Measurements from ENCODE around the gene THSD8. TPM values are rescaled to one million over a fixed set of nuclear protein-coding genes. Genes with fewer than 3 reads are reported as not detected.
"Not testable (repeated sequence)": the region's sequence is repeated elsewhere in the genome, so short reads cannot be mapped to it uniquely, and the experiment has no call there.

The THSD8 gene
- total RNA-seq, 1 experiment from 2014 or later = not detected

DNA sequence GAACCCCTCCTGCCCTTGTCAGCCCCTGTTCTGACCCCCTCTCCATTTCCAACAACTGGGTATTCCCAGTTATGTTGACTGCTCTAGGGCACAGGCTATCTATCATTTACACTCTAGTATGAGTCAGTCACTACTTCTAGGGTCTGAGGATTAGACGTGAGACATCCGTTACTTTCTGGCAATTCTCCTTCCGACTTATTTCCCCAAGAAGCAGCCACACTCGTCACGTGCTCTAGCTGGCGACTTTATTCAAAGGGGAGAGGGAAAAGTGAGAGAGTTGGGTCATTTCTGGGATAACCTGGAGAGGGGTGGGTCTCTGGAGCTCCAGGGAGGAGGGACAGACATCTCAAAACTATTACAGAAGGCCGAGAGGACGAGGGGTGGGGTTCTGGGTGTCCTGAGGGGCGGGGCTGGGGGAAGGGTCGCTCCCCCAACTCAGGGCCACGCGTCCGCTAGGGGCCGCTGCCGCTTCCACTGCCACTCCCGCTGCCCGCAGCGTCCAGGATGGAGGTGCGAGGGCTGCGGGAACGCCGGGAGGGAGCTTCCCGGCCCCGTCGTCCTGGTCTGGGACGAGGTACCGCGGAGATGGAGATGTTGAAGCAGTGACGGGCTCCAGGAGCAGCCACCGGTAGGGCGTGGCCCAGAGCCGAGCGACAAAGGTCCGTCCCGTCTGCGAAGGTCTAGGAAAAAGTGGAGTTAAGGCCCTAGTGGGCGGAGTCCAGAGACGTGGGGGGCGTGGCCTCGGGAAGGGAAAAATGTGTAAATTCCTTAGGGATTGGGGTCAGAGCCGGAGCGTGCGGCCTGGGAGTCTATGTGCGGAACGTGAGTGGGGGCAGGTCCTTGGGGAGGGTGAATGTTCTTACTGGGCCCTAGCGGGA is 23.6 kb downstream of the THSD8 start:
- DNase-seq (ENCODE audit: low spot score) = peak; percentile 40

DNA sequence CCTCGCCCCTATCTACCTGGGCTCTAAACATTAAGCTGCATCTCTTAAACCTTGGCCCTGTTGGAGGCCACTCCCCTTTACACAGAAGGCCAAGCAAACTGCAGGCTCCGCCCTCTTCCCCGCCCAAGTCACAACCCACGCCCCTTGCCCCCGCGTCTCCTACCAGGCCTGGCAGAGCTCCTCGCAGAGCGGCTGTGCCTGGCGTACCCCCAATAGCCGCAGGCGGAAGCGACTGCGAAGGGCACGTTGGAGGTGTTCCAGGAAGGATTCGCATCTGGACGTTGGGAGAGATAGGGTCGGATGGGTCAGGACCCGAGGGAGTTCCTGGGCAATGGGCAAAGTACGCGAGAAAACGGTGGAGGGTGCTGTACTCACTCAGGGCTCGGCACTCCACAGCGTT is 26.6 kb downstream of the THSD8 start:
- no peak for DNase-seq (ENCODE audit: low spot score)

DNA sequence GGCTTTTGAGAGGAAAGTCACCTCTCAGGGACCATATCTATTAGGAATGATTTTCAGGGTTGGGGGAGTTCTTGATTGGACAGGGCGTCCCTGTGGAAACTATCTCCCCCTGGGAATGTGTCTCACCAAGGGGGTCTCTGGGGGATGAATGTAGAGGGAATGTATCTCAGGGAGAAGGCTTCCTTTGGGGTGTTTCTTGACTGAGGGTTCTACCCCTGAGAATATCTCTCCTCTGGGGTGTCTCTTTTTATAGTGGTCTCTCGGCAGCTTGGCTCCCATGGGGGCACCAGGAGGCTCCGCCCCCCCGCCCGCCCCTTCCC is 31.5 kb downstream of the THSD8 start:
- DNase-seq (ENCODE audit: low spot score) = no peak

DNA sequence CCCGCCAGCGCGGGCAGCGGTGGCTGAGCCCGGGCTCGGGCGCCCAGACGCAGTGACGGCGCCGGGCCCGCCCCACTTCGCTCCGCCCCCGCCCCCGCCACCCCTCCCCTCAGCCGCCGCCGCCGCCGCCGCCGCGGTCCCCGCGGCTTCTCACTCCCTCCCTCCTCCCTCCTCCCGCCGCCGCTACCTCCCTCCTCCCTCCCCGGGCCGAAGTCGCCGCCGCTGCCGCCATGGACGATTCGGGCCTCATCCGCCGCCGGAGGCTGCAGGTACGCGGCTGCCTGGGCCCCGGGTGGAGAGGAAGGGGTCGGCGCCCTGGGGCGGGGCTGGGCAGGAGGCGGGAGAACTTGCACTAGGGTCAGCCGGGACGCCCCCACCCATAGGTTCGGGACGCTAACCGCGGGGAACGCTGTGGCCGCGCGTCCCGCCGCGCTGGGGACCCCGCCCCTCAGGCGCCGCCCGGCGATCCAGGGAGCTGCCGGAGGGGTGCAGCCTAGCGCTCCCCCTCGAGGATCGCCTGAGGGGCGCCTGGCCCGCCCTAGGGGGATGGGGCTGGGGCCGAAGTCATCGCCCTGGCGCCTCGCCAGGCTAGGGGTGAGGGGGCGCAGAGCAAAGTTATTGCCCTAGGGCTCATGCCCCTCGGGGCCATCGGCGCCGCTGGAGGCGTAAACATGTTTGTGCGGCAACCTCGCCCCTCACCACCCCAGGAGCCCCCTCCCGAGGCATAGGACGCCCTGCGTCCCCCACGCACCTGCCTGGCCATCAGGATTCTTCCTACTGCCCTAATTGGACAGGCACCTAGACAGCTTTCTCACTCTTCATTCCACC is 32.1 kb downstream of the THSD8 start:
- DNase-seq (ENCODE audit: low spot score) = no peak

DNA sequence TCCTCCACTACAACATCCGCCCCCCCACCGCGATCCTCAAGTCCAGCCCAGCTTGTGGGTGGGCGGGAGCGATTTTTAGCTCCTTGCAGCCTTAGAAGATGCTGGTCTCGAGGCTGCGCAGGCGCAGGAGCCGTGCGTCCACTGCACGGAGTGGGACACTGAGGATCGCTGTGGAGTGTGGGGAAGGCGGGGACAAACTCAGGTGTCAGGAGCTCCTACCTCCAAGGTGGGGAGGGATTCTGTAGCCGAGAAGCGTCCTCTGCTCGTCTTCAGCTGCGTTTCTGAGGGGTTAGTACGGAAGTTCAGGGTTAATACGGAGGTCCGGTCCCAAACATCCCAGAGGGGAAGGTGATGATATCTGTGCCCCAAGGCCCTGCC is 32.7 kb downstream of the THSD8 start, which contains the start of gene RTBDN:
RTBDN (minus strand) TSS at position 14 of the 378 bp plus-strand sequence. CDS start 4,600 bp downstream, outside the sequence.
- DNase-seq (ENCODE audit: low spot score) = no peak

DNA sequence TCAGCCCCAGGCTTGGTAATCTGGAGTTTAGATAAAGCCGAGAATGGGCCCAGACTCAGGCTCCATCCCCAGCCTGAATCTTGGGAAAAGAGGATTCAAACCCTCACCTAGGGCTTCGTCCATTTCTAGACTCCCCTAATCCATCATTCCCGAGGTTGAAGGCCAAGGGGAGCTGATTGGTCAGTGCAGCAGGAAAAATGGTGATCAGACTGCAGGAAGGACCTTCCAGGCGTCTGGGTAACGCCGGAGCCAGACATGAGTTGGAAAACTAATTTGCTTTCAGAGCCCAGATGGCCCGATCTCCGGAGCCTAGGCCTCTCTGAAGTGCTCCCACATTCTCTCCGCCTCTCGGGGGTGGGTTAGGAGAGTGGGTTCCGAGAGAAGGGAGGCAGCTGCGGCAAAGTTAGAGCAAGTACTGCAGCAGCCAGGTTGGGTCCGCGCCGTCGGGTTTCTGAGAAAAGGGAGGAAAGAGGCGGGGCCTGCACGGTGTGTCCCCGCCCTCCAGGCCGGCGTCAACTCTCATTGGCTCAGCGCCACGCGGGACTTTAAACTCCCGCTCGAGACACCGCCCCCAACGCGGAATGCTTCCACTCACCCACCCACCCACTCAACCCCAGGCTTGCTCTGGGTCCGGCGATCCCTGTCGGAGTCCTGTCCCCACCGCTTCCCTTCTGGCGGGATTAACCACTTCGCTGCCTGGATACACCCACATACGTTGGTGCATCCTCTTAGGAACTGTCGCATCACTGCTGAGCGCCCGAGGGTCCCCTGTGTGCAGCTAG is 33.3 kb downstream of the THSD8 start:
- no peak for DNase-seq (ENCODE audit: low spot score)

DNA sequence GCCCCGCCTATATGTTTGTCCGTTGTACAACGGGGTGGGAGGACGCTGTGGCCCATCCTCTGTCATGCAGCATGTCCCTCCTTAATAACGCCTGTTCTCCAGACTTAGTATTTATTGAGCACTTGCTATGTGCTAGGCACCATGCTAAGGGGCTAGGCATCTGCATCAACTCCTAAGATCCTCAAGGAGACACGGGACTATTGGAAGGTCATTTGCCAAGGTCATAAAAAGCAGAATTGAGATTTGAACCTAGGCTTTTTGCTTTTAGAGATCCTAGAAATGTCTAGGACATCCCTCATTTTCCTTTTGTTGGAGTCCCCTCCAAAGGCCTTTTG is 34.6 kb downstream of the THSD8 start:
- no peak for DNase-seq (ENCODE audit: low spot score)

DNA sequence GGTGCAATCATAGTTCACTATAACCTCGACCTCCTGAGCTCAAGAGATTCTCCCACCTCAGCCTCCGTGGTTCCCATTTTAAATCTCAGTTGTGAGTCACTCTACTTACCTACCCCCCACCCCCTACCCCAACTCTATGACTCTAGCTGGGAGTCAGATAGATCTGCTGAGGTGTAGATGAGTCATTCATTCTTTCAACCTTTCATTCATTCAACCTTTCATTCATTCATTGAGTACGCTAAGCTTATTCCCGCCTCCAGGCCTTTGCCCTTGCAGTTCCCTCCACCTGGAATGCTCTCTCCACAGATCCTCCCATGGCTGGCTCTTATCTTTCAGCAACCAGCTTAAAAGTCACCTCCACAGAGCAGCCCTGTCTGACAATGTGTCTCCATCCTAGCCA is 35.4 kb downstream of the THSD8 start:
- no peak for DNase-seq (ENCODE audit: low spot score)

DNA sequence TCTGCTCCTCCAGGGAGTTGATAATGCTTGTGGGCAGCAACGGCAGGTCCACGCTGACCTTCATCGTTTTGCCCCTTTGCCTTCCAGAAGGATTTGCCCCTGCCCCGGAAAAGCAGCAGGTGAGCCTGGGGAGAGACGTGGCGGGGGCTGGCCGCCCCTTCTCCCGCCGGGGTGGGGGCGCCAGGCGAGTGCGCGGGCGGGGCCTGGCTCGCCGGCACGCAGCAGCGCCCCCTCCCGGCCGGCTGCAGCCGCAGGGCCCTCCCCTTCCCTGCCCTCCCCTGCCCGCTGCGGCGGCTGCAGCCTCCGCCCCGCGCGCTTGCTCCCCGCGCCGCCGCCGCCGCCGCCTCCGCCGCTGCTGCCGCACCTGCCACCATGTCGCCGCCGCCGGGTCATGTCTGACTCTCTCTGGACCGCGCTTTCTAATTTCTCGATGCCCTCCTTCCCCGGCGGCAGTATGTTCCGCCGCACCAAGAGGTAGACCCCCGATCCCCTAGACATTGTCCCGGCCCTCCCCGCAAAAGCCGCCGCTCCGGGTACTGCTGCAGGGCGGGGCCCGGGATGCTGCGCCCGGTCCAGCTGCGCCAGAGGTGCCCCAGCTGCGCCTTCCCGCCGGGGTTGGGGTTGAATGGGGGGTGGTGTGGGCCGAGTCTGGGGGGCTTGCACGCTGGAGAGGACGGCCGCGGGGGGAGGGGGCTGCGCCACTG is 36.5 kb downstream of the THSD8 start, which contains the start of gene MAST1:
MAST1 (plus strand) TSS at position 334 of the 704 bp plus-strand sequence; CDS start at position 392, 58 bp downstream.
- no peak for DNase-seq (ENCODE audit: low spot score)

DNA sequence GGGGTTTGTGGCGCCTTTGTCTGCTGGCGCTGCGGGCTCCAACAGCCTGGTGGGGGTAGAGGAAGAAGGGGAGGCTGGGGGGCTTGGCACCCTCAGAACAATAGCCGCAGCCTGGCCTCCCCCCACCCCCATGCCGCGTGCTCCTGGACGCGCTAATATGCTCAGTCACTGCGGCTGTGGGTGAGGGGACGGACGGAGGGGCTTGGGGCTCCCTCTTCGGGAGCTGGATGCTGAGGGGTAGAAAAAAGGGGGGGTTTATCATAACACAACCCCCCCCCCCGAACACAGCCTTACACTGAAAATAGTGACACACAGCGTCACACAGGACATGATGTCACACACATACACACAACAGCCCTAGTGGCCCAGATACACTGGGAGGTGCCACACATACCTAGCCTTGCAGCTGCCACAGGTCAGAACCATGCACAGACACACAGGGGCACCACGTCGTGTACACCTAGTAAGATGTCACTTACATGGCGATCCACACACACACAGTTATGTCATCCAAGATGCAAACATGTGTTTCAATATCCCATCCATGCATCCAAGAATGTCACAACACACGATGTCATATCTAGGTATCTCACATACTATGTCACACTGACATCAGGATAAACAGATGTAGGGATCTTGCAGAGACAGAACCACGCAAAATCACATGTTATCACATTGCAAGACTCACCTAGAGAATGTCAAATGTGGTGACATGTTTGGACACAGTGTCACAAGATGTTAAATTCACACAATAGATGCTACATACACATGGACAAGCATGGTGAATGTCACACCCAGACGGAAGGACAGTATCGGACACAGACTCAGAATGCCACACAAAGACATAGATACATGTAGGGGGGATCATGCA is 37.3 kb downstream of the THSD8 start:
- no peak for DNase-seq (ENCODE audit: low spot score)

DNA sequence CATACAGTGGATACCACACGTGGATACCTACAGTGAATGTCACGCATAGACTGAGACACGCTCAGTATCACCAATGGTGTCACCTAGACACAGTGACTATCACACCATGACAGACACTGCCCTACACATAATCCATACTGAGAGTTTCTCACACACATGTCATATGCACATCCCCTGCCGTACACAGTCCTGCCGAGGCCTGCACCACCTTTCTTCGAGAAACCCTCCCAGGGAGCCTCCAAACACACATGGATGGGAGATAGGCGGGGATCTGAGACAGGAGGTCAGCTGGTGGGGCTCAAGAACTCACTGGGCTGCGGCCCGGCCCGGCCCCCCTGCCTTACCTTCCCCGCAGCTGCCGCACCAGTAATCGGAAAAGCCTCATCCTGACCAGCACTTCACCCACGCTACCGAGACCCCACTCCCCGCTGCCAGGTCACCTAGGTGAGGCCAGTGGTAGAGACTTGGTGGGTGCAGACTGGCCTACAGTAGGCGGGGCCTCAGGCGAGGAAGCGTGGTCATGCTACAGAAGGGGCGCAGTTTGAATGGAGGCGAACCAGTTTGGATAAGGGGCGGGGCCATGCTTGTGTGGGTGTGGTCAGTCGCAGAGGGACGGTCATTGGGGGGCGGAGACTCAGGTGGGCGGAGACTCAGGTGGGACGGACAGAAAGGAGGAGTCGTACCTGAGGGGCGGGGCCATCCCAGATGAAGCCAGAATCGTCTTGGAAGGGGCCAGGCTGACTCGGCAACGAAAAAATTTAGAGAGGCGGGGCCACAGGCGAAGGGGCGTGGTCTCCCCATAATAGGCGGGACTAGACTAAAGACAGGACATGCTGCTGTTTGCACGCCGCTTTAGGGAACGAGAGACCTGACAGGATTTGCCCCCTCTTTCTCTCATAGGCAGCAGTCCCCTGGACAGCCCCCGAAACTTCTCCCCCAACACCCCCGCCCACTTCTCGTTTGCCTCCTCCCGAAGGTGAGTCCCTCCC is 38.5 kb downstream of the THSD8 start:
- peak; percentile 57 for DNase-seq (ENCODE audit: low spot score)

DNA sequence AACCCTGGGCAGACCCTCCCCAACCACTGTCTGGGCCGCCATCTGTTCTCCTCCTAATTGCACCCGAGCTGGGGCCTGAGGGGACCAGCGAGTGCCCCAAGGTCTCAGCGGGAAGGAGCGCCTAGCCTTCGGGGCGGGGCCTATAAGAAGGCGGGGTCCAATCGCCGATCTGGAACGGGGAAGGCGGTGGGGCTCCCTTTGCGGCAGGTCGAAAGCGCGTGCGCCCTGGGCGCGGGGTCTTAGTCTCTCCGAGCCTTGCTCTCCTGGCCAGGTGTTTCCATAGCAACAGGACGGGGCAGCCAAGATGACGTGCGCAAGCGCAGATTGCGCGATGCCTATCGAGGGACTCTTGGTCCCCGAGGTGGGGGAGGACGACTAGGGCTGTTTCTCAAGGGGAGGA is 39.2 kb downstream of the THSD8 start:
- DNase-seq (ENCODE audit: low spot score) = no peak

DNA sequence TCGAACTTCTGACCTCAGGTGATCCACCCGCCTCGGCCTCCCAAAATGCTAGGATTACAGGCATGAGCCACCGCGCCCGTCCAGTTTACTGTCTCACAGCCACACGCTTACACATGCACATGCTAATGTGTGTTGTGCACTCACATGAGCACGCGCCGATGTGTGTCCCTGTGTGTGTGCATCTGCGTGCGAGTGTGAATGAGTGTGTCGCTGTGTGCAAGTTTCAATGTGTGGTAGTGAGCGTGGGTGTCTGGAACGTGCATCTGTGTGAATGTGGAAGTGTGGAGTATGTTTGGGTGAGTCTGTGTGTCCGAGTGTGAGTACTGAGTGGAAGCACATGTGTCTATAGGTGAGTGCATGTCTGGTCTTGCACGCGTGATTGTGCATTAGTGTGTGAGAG is 40.6 kb downstream of the THSD8 start:
- DNase-seq (ENCODE audit: low spot score) = no peak

DNA sequence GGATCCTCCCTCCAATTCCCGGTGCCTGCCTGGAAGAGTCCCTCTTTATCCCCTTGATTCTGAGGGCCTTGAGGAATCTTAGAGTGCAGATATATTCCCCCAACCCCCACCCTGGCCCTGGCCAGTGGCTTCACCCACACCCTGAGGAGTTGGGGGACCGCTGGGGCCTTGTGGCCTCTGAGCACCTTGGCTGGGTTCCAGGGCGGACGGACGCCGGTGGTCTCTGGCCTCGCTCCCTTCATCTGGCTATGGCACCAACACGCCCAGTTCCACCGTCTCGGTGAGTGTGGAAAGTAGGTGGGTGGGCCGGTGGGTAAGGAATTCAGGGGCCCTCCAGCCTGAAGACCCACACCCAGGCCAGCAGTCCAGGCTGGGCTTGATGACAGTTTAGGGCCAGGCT is 41.5 kb downstream of the THSD8 start:
- DNase-seq (ENCODE audit: low spot score) = no peak

DNA sequence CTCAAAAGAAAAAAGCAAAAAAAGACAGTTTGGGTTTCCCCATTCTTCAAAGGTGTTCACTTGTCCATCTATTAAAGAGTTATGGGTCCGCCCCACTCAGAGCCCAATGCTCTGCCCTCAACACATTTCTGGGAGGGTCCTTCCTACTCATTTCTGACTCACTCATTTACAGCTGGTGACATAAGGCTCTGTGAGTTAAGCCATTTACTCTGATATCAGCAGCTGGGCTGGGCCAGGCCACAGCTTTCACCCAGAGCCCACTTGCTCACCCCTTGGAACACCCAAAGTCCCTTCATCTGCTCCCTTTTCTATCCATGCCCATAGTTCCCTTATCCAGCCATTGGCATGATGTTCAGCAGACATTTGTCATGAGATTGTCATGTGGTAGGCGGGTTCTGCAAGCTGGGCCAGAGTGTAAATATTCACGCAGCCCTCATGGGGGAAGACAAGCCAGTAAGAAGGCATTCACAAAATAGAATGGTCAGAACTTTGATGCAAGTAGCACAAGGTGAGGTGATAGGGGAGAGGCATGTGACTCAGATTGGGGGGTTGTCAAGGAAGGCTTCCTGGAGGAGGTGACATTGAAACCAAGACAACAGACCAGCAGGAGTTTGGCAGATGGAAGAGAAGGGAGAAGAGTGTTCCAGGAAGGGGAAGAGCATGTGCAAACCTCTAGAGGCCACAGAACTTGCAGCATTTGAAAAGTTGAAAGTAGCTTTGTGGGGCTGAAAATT is 42.3 kb downstream of the THSD8 start:
- peak; percentile 37 for DNase-seq (ENCODE audit: low spot score)

DNA sequence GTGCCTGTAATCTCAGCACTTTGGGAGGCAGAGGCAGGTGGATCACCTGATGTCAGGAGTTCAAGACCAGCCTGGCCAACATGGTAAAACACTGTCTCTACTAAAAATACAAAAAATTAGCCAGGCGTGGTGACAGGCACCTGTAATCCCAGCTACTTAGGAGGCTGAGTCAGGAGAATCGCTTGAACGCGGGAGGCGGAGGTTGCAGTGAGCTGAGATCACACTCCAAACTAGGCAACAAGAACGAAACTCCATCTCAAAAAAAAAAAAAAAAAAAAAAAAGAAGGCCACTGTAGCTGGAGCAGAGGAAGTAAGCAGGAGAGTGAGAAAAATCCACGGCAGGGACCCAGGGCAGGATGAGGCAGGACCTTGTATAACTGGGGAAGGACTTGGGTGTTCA is 44.7 kb downstream of the THSD8 start:
- DNase-seq (ENCODE audit: low spot score) = not testable (repeated sequence)

DNA sequence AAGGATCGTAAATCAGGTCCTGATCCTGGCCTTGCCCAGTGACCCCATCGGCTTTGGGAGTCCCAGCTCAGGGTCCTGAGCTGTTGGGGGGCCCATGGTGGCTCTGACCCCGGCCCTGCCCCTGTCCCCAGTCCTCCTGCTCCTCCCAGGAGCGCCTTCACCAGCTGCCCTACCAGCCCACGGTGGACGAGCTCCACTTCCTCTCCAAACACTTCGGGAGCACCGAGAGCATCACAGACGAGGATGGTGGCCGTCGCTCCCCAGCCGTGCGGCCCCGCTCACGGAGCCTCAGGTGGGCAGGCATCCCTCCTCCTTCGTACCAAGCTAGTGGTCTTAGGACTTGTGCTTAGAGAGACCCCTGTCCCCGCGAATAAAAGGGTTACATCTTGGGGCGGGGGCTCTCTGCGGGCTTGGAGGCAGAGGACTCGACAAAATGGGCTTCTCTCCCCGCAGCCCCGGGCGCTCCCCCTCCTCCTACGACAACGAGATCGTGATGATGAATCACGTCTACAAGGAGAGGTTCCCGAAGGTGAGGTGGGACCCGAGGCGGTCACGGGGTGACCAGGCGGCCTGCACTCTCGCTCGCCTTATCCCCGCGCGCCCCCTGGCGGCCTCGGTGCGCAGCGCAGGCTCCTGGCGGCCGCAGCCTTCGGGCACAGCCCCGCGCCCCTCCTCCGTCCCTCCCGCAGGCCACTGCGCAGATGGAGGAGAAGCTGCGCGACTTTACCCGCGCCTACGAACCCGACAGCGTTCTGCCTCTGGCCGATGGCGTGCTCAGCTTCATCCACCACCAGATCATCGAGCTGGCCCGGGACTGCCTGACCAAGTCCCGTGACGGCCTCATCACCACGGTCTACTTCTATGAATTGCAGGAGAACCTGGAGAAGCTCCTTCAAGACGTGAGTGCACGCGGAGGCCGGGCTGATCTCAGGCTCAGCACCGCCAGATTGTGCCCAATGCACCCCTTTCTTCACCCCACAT is 45.6 kb downstream of the THSD8 start:
- peak; percentile 86 for DNase-seq (ENCODE audit: low spot score)
